ENCODE results near the gene PUS7.
"Not testable (repeated sequence)": the region's sequence is repeated elsewhere in the genome, so short reads cannot be mapped to it uniquely, and the experiment has no call there.

Gene PUS7

GRCh38 chr7:105454095-105454747 is 67.8 kb downstream of the PUS7 start:
- H3K27ac ChIP-seq, result no peak overlapping the region
- TF ChIP-seq ZFX (IDR thresholded peaks at IDR 0.05), result no peak
- no peak for TF ChIP-seq CTCF (conservative IDR thresholded peaks at IDR 0.05)

- TF ChIP-seq CTCF (conservative IDR thresholded peaks at IDR 0.05) (no peak), ZFX (IDR thresholded peaks at IDR 0.05) (no peak)
- no peak overlapping the region for H3K27ac ChIP-seq
Observed at GRCh38 chr7:105452085-105452484, 70.0 kb downstream of the PUS7 start.

- not testable (repeated sequence) for H3K27ac ChIP-seq
Observed at GRCh38 chr7:105450870-105451269, 71.2 kb downstream of the PUS7 start.

GRCh38 chr7:105450177-105450861 is 71.8 kb downstream of the PUS7 start:
- H3K27ac ChIP-seq, result no peak overlapping the region
- TF ChIP-seq ZFX (IDR thresholded peaks at IDR 0.05) (no peak), CTCF (conservative IDR thresholded peaks at IDR 0.05) (no peak)

GRCh38 chr7:105448181-105448580 is 73.9 kb downstream of the PUS7 start:
- no peak overlapping the region for H3K27ac ChIP-seq

GRCh38 chr7:105444342-105444987 is 77.6 kb downstream of the PUS7 start:
- H3K27ac ChIP-seq, result no peak overlapping the region
- TF ChIP-seq CTCF (conservative IDR thresholded peaks at IDR 0.05) (no peak), ZFX (IDR thresholded peaks at IDR 0.05) (no peak)

More at GRCh38 chr7:105448181-105448580, 73.9 kb downstream of the PUS7 start:
- TF ChIP-seq CTCF (conservative IDR thresholded peaks at IDR 0.05) (no peak), ZFX (IDR thresholded peaks at IDR 0.05) (no peak)

- H3K27ac ChIP-seq, result not testable (repeated sequence)
Observed at GRCh38 chr7:105442214-105442613, 79.9 kb downstream of the PUS7 start.

- no peak for TF ChIP-seq CTCF (conservative IDR thresholded peaks at IDR 0.05)
- TF ChIP-seq ZFX (IDR thresholded peaks at IDR 0.05), result no peak
- 0 out of 2 replicates have a peak overlapping the region, but pooled peaks have one; percentile 6 for H3K27ac ChIP-seq
Observed at GRCh38 chr7:105439174-105439893, 82.7 kb downstream of the PUS7 start.
